Endothelial cell (in vitro differentiated cells): Measurements from ENCODE around the gene PTGR1. TPM values are rescaled to one million over a fixed set of nuclear protein-coding genes. Genes with fewer than 3 reads are reported as not detected.

ENCODE experiments used
- DNase-seq: peaks from one replicate; pipeline ENCODE4 v3.0.0; 2021; ENCODE audit warnings: low spot score
- H3K27ac Mint-ChIP-seq: one replicate; pipeline ENCODE4 v1.8.0; 2021; ENCODE audit warnings: mixed read lengths, inconsistent platforms; ENCODE audit not compliant: unreplicated experiment
- H3K27me3 Mint-ChIP-seq: one replicate; pipeline ENCODE4 v1.8.0; 2021; ENCODE audit warnings: mild to moderate bottlenecking, moderate library complexity, mixed read lengths, inconsistent platforms; ENCODE audit not compliant: unreplicated experiment
- H3K36me3 Mint-ChIP-seq: one replicate; pipeline ENCODE4 v1.8.0; 2021; ENCODE audit warnings: mild to moderate bottlenecking, low read depth, mixed read lengths, inconsistent platforms; ENCODE audit not compliant: unreplicated experiment
- H3K4me1 Mint-ChIP-seq: one replicate; pipeline ENCODE4 v1.8.0; 2021; ENCODE audit warnings: mild to moderate bottlenecking, mixed read lengths, inconsistent platforms; ENCODE audit not compliant: unreplicated experiment
- H3K4me3 Mint-ChIP-seq: one replicate; pipeline ENCODE4 v1.8.0; 2021; ENCODE audit warnings: mild to moderate bottlenecking, mixed read lengths, inconsistent platforms; ENCODE audit not compliant: unreplicated experiment
- H3K9me3 Mint-ChIP-seq: one replicate; pipeline ENCODE4 v1.8.0; 2021; ENCODE audit warnings: mixed read lengths, inconsistent platforms; ENCODE audit not compliant: unreplicated experiment
- total RNA-seq: library from RNA; stranded (reverse); fragmentation: NEBNext Ultra II Directional; extraction: Animal tissue kit (Norgen Biotek cat#: 25700); gene quantifications from one replicate; pipeline ENCODE4 v1.2.1, GENCODE V29; 2021; ENCODE audit not compliant: unreplicated experiment
- TF ChIP-seq, protein P1 (sequence below): fragments of 200-600 bp; sonication (generic); IDR thresholded peaks from one replicate; pipeline ENCODE4 v1.5.0; 2021; ENCODE audit warnings: antibody characterized with exemption; ENCODE audit not compliant: unreplicated experiment

PTGR1 gene
- total RNA-seq, 1 donor from 2014 or later, result 45.7 TPM

DNA sequence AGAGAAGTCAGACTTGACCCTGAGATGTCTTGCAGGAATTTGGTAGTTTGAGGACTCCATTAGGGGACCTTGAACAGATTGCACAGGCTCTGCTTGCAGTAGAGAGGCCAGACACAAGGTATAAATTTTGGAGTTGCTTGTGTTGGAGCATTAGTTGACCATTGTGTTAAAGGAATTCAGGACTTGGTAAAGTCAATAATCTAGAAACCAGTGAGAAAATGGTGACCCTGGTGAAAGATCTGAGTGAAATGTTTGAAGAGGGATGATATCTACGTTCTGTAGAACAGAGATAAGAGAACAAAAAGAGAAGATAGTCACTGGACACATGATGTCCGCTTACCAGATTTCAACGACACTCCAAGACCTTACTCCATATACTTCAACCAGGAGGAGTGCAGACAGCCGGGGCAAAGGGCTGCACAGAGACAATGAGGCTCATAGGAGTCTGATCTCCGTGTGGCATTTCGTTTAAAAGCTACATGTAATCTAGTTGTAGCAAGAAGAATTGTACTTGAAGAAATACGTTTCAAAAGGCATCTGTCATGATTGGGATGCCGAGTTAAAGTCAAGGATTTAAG is 44.8 kb upstream of the PTGR1 start:
- no peak for DNase-seq
- H3K27ac Mint-ChIP-seq, result no peak overlapping the region

DNA sequence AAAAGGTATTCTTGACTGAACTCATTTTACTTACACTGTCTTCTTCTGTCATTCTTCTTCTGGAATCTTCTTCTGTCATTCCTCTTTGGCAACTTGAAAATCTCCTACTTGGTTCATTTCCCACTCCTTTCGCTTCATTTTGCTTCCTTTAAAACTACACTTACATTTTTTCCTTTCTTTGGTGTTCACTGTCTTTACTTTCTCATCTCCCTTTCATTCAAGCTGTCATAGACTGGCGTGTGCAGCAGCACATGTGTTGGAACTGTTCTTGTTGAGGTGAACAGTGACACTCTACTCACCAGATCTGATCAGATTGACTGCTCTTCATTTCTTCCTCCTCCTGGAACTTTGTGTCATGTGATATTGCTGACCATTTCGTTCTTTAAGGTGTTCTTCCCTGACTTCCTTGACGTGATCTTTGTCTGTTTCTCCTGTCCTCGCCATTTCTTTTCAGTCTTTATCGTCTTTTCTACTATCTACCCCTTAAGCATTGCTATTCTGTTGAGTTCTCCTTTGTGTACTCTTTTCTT is 38.0 kb upstream of the PTGR1 start:
- H3K27ac Mint-ChIP-seq, result no peak overlapping the region
- DNase-seq, result no peak
- TF ChIP-seq, protein P1, sequence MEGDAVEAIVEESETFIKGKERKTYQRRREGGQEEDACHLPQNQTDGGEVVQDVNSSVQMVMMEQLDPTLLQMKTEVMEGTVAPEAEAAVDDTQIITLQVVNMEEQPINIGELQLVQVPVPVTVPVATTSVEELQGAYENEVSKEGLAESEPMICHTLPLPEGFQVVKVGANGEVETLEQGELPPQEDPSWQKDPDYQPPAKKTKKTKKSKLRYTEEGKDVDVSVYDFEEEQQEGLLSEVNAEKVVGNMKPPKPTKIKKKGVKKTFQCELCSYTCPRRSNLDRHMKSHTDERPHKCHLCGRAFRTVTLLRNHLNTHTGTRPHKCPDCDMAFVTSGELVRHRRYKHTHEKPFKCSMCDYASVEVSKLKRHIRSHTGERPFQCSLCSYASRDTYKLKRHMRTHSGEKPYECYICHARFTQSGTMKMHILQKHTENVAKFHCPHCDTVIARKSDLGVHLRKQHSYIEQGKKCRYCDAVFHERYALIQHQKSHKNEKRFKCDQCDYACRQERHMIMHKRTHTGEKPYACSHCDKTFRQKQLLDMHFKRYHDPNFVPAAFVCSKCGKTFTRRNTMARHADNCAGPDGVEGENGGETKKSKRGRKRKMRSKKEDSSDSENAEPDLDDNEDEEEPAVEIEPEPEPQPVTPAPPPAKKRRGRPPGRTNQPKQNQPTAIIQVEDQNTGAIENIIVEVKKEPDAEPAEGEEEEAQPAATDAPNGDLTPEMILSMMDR, result no peak
- no peaks in the 10 kb centered on the region for H3K36me3 Mint-ChIP-seq
- H3K27me3 Mint-ChIP-seq, result no peaks in the 10 kb centered on the region
- H3K9me3 Mint-ChIP-seq, result no peaks in the 10 kb centered on the region
- peaks cover 18% of the 10 kb centered on the region for H3K4me1 Mint-ChIP-seq
- H3K4me3 Mint-ChIP-seq, result no peak overlapping the region

More for the DNA sequence above, 44.8 kb upstream of the PTGR1 start:
- TF ChIP-seq, protein P1, result no peak
- Mint-ChIP-seq H3K4me3 (no peak overlapping the region), H3K9me3 (no peaks in the 10 kb centered on the region), H3K36me3 (peaks cover 7% of the 10 kb centered on the region), H3K27me3 (no peaks in the 10 kb centered on the region), H3K4me1 (no peaks in the 10 kb centered on the region)

DNA sequence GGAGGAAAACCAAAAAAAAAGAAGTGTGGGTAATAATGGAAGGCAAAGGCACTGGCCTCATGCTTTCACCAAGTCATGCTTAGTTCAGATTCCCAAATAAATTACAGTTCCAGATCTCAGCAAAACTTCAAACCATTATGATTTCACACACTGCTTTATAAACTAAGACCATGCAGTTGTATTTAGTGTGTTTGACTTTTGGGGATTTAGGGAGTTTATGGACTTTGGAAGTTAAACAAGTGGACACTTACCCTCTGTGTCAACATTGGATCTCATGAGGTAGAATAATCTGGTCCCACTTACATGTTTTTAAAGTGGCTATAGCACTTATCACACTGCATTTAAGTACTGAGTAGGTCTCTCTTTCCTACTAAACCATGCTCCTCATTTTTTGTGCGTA is 35.4 kb upstream of the PTGR1 start:
- DNase-seq, result no peak
- no peak overlapping the region for H3K4me3 Mint-ChIP-seq

DNA sequence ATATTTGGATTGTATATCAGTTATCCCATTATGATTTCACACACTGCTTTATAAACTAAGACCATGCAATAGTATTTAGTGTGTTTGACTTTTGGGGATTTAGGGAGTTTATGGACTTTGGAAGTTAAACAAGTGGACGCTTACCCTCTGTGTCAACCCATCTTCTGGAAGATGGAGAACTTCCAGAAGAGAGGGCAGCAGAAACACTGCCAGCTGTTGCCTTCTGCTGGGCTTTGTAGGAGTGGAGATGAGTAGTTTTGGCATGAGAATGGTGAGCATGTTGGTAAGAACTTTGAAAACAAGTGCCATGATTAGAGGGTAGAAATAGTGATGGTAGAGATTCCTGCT is 33.9 kb upstream of the PTGR1 start:
- H3K4me1 Mint-ChIP-seq, result peaks cover 31% of the 10 kb centered on the region
- no peaks in the 10 kb centered on the region for H3K9me3 Mint-ChIP-seq
- no peak overlapping the region for H3K27ac Mint-ChIP-seq
- H3K4me3 Mint-ChIP-seq, result peak overlapping the region; percentile 13
- DNase-seq, result no peak
- H3K27me3 Mint-ChIP-seq, result peaks cover 12% of the 10 kb centered on the region
- peaks cover 4% of the 10 kb centered on the region for H3K36me3 Mint-ChIP-seq
- TF ChIP-seq, protein P1, result no peak

More for the DNA sequence above, 35.4 kb upstream of the PTGR1 start:
- TF ChIP-seq, protein P1, result no peak
- peaks cover 10% of the 10 kb centered on the region for H3K27me3 Mint-ChIP-seq
- H3K4me1 Mint-ChIP-seq, result peaks cover 31% of the 10 kb centered on the region
- peaks cover 4% of the 10 kb centered on the region for H3K36me3 Mint-ChIP-seq
- no peak overlapping the region for H3K27ac Mint-ChIP-seq
- no peaks in the 10 kb centered on the region for H3K9me3 Mint-ChIP-seq

DNA sequence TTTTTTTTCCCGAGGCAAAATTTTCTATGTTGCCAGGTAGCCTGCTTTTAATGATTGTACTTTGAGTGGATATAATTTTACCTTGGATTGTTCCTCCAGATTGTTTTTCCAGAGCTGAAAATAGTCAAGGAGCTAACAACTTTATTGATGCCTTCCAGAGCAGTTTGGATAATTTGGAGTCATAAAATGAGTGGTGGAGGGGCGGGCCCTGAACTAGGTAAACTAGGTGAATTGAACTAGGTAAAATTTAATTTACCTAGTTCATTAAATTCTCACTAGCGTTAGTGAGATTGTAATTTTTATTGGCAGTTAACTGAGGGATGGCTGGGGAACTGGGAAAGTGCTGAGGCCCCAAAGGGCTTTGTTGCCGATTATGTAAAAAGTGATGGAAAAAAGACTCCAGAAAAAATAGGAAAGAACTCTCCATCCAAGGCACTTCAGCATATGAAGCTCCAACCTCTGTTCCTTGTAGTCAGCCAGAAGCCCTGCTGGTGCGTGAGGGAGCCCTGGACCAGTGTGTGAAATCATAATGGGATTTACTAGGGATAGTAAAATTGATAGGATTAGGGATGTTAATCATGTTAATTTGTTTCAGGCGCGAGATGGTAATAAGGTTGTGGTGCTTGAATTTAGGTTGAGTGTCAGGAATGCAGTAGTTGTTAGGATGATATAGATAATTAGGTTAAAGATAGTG is 33.4 kb upstream of the PTGR1 start:
- Mint-ChIP-seq H3K4me1 (peaks cover 31% of the 10 kb centered on the region), H3K4me3 (peak overlapping the region; percentile 95), H3K27me3 (peaks cover 12% of the 10 kb centered on the region), H3K27ac (no peak overlapping the region), H3K9me3 (no peaks in the 10 kb centered on the region), H3K36me3 (peaks cover 4% of the 10 kb centered on the region)
- DNase-seq, result no peak
- TF ChIP-seq, protein P1, result no peak
